IPS-18c (cell line): ENCODE data around the gene ADAM20.
"Not testable (repeated sequence)": the region's sequence is repeated elsewhere in the genome, so short reads cannot be mapped to it uniquely, and the experiment has no call there.

Experiments used
- H3K4me3 ChIP-seq: 2 replicates; pipeline ENCODE4 v1.7.0; 2013; ENCODE audit warnings: low read depth, mild to moderate bottlenecking, low read length, moderate library complexity; ENCODE audit not compliant: insufficient read depth
- H3K9me3 ChIP-seq: one replicate; pipeline ENCODE4 v1.6.1; 2013; ENCODE audit warnings: mild to moderate bottlenecking, low read length, moderate library complexity; ENCODE audit not compliant: control insufficient read depth, insufficient read depth

ADAM20 gene

GRCh38 chr14:70477356-70478105 lies 57.3 kb downstream of the ADAM20 start:
- not testable (repeated sequence) for H3K9me3 ChIP-seq, H3K4me3 ChIP-seq

DNA sequence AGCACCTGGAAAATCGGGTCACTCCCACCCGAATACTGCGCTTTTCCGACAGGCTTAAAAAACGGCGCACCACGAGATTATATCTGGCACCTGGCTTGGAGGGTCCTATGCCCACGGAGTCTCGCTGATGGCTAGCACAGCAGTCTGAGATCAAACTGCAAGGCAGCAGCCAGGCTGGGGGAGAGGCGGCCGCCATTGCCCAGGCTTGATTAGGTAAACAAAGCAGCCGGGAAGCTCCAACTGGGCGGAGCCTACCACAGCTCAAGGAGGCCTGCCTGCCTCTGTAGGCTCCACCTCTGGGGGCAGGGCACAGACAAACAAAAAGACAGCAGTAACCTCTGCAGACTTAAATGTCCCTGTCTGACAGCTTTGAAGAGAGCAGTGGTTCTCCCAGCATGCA lies 59.3 kb downstream of the ADAM20 start:
- H3K4me3 ChIP-seq, H3K9me3 ChIP-seq: not testable (repeated sequence)

- peaks cover 3% of the 10 kb centered on the region for H3K9me3 ChIP-seq
Measured at GRCh38 chr14:70473825-70474224, 61.0 kb downstream of the ADAM20 start.

More at GRCh38 chr14:70473825-70474224, 61.0 kb downstream of the ADAM20 start:
- no peak overlapping the region for H3K4me3 ChIP-seq
